Smooth muscle cell of the brain vasculature (primary cell): Measurements from ENCODE around the gene TBC1D16.
"Not testable (repeated sequence)": the region's sequence is repeated elsewhere in the genome, so short reads cannot be mapped to it uniquely, and the experiment has no call there.

Source experiments
- DNase-seq: peaks from one replicate; pipeline ENCODE4 v3.0.0-alpha.2; 2012; ENCODE audit warnings: low read depth, low spot score

The TBC1D16 gene

DNA sequence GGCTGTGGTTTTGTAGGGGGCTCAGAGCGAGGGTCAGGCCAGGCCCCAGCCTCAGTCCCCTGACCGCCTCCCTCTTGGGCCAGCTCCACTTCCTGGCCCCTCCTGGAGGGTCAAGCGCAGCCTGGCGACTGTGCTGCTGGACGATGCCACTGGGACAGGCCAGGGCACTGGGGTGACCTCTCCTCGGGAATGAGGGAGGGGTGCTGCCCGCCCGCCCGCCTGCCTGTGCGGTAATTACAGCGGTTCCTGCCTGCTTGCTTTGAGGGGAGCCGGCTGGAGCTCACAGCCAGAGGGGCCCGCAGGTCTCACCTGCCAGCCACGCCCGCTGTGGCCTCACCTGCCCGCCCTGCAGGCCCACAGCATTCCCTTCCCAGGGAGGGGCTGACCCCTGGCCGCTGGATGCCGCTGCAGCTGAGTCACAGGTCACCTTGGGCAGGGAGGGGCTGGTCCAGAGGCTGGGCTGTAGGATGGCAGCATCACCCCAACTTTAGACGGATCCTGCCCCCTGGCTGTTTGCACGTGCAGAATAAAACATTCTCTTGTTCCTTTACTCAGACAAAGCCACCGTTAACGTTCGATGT, 119.7 kb downstream of the TBC1D16 start:
- no peak for DNase-seq

DNA sequence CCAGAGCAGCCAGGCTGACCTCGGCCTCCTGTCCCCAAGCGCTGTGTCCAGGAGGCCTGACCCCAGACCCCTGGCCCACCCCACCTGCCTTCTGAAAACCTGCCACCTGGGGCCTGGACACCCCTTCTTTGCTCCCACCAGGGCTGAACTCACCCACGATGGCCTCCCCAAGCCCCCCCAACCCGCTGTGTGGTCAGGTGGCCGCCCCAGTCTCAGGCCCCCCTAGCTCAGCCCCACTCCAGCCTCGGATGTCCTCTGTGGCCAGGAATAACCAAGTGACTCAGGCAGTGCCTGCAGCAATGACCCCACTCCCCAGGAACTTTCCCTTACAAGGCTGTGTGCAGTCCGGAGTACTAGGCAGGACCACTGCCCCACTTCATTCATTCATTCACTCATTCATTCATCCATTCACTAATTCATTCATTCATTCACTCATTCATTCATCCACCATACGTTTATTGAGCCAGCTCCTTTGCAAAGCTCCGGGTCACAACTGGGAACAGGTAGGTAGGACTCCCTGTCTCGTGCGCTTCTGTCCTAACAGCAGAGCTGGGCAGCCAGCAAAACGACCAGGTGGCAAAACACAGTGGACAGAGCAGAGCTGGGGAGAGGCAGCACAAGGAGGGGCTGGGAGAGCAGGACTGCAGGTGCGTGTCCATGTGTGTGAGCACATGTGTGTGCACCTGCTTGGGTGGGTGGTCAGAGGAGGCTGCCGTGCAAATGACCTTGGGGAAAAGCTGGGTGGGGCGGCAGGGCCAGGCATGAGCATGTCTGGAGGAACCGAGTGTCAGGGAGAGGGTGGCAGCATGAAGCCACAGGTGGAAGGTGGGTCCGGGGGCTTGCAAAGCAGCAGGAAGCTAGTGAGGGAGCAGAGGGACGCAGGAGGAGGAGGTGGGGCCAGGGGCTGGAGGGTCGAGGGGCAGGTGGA, 120.6 kb downstream of the TBC1D16 start:
- no peak for DNase-seq

DNA sequence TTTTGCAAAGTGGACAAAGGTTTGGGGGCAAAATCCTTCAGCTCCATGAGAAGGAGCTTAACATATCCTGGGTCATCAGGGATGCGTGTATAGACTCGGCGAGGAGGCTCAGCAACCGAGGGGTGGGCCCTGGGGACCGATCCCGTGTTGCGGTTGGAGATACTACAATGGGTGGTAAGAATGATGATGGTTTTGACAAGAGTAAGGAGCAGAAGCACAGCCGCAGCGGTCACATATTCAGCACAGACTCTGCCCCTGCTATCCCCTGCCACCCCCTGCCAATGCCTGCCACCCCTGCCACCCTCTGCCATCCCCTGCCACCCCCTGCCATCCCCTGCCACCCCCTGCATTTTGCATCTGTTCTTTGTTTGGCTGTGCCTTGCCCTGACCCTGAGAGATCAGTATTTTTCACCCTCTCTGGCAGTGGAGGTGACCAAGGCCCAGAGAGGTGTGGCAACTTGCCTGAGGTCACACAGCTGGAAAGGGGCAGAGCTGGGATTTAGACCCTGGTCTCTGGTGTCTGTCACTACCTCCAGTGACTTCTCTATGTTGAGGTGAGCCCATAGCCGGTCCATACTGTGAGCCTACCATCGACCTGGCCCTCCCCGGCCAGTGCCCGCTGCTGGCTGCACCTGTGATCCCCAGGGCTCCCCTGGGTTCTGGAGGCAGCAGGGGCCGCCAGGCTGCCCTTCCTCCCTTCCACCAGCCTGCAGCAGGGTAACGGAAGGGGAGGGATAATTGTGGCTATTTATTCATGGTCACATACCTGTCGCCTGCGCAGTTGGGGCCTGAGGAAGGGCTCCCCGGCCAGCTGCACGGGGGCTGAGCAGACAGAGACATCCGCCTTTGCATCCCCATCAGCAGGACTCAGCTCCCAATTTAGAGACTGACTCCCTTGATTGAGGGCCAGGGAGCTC, 121.5 kb downstream of the TBC1D16 start:
- DNase-seq, result no peak

DNA sequence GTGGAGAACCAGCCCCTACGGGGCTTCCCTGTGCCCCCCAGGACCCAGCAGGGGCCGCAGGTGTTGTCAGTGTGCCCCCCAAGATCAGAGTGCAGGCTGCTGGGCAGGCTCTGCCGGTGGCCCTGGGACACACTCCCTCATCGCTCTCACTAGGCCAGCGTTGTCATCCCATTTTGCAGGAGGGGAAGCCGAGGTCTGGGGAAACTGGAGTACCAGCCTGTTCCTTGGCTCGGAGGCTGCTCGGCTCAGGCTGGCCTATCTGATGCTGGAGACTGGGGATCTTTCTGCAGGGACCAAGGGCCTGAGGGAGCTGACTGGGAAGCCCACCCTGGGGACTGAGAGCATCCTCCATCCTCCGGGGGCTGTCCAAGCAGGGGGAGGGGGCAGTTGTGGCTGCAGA, 122.2 kb downstream of the TBC1D16 start:
- DNase-seq, result no peak

DNA sequence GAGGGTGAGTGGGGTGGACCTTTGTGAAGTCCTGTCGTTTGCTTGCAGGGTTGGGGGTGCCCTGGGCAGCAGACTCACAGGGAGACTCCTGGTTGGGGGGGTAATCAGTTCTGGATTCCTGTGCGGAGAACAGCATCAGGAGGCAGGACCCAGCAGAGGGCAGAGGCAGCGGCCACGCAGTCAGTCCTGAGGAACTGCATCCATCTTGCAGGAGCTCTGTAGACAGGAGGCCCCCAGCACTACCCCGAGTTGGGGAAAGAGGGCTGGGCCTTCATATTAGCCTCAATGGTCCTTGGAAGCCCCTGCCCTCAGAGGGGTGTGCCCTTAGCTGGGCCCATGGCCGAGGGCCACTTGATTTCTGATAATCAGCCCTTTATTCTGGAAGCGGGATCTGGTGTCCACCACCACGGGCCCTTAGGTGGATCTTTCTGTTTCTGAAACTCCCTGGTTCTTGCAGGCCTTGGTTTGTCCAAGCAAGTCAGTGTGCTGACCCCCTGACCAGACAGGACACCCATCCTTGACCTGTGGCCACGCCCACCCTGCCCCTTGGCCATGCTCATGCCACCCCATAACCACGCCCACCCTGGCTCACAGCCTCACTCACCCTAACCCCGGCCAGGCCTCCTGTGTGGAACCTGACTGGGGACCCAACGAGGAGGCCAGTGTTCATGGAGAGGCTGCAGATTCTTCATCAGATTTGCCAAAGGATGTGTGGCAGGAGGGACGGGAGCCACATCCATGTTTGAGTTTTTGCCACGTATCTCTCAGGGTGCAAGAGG, 122.9 kb downstream of the TBC1D16 start:
- no peak for DNase-seq

DNA sequence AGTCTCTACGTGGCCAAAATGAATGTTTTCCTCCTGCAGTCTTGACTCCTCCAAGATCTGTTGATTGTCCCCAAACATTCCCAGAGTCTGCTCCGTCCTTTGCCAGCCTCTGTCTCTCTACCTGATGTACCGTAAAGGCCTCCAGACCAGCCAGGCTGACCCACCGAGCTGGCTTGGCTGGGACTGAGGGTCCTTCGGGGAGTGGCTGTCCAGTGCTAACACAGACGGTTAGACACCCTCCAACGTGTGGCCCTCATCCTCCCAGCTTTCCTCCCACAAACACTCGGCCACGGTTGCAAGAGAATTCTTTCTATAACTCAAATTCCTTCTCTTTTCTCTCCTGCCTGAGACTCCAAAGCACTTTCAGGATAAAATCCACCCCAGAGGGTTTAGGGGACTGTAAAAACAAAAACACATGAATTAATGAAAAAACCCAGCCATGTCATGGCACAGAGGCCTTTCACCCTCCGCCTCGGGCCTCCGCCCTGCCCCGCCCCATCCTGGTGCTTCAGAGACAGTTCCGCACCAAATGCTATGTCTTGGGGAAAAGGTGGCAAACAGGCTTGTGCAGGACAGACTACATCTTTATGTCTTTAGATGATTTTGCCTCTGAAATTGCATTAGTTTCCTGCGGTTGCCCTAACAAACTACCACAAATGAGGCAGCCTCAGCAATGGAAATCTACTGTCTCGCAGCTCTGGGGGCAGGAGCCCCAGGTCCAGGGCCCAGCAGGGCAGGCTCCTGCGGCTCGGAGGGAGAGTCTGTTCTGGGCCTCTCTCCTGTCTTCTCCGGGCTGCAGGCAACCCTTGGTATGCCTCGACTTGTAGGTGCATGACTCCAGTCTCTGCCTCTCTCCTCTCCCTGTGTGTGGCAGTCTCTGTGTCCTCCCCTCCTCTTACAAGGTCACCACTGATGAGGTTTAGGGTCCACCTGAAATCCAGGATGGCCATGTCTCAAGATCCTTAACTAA, 124.0 kb downstream of the TBC1D16 start:
- no peak for DNase-seq

DNA sequence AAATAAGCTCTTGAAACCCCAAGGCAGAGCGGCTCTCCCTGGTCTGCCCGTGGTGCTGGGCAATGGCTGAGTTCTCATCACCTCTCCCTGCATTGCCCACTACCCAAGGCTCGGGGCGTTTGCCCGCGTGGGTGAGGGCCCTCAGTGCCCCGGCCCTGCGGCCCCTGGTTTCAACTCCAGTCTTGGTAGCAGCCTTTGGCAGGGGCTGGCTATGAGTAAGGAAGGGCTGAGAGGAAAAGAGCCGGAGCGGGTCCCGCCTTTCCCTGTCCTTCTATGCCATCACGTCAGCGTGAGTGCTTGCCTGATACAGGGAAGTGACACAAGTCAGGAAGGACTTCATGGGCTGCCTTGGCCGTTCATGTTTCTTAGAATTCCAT, 124.7 kb downstream of the TBC1D16 start:
- no peak for DNase-seq

DNA sequence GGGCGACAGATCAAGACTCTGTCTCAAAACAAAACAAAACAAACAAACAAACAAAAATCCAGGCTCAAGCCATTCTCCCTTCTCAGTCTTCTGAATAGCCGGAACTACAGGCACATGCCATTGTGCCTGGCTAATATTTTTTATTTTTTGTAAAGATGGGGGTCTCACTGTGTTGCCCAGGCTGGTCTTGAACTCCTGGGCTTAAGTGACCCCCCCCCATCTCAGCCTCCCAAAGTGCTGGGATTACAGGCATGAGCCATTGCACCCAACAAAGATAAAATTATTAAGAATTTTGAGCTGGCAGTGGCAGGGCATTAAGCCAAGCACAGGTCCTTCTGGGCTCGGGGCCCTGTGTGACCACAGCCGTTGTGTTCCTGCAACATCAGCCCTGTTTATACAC, 126.6 kb downstream of the TBC1D16 start:
- no peak for DNase-seq

DNA sequence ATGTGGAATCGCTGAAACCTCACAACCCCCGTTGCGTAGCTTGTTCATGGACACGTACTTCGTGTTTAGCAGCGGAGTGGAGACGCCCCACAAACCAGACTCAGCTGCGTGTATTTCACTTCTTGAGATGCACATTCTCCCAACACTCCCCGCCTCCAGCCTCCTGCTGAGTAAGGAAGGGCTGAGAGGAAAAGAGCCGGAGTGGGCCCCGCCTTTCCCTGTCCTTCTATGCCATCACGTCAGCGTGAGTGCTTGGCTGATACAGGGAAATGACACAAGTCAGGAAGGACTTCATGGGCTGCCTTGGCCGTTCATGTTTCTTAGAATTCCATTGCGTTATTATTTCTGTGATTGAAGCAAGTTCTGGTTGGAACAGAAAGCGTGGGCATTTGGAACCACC, 127.8 kb downstream of the TBC1D16 start:
- DNase-seq, result no peak

DNA sequence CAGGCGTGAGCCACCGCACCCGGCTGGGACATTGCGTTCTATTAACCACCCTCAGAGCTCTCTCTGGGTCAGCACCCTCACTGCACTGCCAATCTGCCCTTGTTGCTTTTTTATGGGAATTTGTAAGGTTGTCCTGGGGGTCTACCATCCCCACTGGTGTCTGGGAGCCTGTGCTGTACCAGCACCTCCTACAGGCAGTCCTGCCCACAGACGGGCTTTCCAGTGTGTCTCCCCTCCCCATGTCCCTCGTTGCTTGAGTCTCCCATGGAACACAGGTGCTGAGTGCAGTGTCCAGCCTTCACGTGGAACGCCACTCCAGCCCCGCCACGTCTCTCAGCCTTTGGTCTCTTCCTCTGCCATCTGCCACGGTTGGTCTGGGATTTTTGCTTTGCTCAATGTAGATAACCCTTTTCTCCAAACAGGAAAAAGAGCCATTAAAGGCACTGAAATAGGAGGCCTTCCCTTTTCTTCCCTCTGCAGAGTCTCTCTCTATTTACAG, 128.4 kb downstream of the TBC1D16 start:
- no peak for DNase-seq

DNA sequence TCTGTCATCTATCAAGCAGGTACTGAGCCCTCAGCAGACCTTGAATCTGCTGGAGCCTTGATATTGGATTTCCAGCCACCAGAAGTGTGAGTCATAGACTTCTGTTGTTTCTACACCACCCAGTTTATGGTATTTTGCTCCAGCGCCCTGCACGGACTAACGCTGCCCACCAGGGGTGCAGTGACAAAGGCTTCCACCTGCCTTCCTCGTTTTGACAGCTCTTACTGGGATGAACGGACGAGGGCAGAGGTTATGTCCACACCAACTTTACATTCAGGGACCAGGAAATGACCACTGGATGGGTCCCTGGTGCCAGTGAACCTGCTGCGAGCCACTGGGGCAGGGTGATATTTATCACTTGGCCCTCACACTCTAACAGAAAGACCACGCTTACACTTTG, 129.8 kb downstream of the TBC1D16 start:
- no peak for DNase-seq

DNA sequence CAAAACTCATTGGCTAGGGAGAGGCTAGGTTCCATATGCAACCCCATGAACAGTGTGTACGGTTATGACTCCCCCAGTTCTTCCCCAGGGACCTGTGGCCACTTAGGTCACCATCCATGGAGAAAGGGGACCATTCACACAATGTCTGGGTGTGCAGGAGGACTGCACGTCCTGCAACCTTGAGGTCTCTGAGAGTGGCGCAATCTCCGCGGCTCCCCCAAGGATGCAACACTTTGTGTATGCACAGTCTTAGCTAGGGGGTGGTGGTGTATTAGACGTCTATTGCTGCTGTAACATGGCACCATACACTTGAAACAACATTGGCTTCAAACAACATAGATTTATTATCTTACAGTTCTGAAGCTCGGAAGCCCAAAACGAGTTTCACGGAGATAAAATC, 130.8 kb downstream of the TBC1D16 start:
- DNase-seq, result no peak

DNA sequence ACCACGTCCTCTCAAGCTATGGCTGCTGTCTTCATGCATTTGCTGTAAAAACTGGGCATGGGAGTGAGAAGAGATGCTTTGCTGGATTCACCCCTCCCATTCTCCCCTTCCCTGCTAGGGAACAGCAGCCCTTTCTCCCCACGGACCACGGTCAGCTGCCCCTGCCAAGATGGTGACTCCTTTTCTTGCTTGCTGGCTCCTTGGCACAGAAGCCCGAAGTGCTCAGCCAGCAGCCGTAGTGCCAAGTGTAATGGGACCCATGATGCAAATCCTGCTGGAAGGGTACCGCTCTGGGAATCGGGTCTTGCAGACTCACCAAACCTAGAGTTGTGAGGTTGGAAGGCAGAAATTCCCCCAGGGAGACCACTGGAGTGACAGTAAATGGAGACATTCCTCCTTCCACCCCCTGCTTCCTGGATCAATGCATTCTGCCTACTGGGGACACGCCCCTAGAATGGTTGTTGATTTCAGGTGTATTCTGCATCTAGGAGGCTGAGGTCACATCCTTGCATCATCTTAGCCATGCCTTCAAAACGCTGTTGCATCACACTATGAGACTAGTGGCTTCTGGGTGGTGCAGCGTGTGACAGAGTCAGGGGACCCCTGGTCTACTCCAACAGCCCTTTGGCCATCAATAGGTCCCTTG, 133.4 kb downstream of the TBC1D16 start:
- DNase-seq, result no peak

DNA sequence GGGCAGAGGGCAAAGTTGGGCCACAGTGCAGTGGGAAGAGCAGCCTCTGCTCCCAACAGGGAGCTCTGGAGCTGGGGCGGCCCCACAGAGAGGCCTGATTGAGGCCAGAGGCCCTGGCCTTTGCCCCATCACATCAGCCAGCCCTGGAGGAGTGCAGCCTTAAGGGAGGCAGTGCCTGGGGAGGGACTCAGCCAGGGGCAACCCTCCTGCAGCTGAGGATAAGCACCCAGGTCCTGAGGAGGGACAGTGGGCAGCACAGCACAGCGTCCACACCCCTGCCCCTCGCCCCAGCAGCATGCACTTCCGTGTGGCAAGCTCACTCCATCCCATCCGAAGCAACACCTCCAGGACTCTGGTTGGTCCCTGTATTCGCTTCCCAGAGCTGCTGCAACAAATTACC, 134.5 kb downstream of the TBC1D16 start:
- DNase-seq, result no peak

DNA sequence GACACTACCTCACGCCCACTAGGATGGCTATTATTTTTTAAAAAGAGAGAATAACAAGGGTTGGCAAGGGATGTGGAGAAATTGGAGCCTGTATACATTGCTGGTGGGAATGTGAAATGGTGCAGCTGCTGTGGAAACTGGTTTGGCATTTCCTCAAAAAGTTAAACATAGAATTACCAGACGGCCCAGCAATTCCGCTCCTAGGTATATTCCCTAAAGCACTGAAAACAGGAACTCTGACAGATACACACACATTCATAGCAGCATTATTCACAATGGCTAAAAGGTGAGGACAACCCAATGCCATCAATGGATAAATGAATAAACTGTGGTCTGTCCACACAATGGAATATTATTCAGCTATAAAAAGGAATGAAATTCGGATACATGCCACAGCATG, 136.1 kb downstream of the TBC1D16 start:
- no peak for DNase-seq

DNA sequence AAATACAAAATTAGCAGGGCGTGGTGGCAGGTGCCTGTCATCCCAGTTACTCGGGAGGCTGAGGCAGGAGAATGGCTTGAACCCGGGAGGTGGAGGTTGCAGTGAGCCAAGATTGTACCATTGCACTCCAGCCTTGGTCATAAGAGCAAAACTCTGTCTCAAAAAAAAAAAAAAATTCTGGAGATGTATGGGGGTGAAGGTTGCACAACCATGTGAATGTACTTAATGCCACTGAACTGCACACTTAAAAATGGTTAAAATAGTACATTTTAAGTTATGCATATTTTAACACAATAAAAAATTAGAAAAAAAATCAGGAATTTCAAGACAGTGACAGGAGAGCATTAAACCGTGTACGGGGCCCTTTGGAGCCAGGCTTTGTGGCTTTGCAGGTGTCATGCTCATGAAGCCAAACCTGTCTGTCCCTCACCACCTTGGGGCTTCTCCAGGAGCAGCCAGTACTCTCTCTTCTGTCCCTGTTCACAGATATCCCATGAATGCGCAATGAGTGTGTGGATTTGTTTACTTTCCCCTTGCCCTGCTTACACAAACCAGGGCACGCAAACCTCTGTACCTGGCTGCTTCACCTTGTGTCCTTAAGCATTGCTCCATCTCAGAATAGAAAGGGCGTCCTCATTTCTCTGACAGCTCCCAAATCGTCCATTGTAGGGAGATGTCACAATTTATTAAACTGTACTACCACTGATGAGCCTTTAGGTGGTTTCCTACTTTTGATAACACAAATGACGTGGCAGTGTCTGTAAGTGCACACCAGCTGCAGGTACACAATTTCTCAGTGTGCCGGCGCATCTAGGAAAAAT, 138.2 kb downstream of the TBC1D16 start:
- no peak for DNase-seq

DNA sequence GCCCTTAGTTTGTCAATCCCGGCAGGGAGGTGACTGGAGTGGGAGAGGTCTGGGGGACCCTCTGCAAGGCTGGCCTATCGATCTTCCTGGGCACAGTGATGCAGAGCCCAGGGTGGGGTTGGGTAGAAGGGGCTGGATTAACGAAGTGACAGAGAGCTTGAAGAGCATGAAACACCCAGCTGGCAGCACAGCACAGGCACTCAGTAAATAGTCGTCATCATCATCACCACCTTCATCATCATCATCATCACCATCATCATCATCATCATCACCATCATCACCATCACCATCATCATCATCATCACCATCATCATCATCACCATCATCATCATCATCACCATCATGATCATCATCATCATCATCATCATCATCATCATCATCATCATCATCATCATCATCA, 142.2 kb downstream of the TBC1D16 start:
- DNase-seq, result not testable (repeated sequence)

DNA sequence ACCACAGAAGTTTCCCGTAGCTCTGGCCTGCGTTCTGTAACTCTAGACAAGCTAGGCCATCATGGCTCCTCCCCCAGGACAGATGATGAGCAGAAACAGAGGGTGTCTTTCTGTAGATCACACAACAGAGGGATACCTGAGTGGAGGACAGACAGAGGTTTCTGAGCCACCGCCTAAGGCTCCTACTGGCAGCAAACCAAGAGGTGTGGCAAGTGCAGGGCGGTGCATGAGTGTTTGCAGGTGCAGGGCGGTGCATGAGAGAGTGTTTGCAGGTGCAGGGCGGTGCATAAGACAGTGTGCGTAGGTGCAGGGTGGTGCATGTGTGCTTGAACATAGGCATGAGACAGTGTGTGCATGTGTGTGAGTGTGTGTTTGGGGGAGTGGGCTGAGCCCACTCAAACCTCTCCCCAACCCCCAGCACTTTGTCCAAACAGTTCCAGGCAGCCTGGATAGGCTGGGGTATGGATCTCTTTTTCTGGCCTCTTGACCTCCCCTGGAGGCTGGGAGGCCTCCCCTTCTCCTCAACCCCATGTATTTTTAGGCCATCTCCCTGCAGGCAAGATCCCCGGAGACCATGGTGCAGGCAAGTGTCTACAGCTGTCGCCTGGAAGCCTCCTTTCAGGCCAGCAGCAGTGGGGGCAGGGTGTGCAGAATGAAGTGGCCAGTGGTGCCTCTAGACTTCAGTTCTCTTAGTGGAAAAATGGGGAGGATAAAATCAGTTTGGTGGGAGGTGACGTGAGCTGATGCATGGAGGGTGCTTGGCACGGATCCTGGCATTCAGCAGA, 143.0 kb downstream of the TBC1D16 start:
- DNase-seq, result no peak
